Activated CD4-positive, alpha-beta T cell treated with anti-CD3 and anti-CD28 coated beads, Interleukin-2, amount 50 U/mL, for 24 hours (primary cell): ENCODE measurements around the gene NUDT4.
"Not testable (repeated sequence)": the region's sequence is repeated elsewhere in the genome, so short reads cannot be mapped to it uniquely, and the experiment has no call there.

ENCODE experiments used
- DNase-seq, 2 donors: peaks; one replicate each; pipeline ENCODE4 v3.0.0-alpha.2; 2020; ENCODE audit warnings: low read depth in 1 of 2, low spot score in 1 of 2

The NUDT4 gene

DNA sequence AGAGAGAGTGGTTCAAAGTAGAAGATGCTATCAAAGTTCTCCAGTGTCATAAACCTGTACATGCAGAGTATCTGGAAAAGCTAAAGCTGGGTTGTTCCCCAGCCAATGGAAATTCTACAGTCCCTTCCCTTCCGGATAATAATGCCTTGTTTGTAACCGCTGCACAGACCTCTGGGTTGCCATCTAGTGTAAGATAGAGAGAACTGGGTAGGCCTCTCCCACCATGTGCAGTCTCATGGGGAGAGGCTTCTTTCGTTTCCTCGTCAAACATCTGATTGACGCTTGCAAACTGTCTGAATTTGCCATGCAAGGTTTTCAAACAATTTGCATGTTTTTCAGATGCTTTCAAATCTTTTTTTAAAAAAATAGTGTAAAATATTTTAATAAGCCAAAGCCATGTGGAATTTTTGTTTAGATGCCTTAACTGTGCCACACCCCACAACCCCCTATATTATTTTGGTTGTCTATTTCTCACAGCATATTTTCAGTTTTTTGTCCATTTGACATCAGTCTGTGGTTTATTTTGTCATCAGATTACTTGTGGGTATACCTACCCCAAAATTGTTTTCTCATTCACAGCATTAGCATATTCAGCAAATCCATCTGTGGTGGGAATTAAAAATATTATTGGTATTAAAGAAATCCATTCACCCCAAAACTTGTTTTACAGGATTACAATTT, 21.6 kb downstream of the NUDT4 start:
- not testable (repeated sequence) for DNase-seq

DNA sequence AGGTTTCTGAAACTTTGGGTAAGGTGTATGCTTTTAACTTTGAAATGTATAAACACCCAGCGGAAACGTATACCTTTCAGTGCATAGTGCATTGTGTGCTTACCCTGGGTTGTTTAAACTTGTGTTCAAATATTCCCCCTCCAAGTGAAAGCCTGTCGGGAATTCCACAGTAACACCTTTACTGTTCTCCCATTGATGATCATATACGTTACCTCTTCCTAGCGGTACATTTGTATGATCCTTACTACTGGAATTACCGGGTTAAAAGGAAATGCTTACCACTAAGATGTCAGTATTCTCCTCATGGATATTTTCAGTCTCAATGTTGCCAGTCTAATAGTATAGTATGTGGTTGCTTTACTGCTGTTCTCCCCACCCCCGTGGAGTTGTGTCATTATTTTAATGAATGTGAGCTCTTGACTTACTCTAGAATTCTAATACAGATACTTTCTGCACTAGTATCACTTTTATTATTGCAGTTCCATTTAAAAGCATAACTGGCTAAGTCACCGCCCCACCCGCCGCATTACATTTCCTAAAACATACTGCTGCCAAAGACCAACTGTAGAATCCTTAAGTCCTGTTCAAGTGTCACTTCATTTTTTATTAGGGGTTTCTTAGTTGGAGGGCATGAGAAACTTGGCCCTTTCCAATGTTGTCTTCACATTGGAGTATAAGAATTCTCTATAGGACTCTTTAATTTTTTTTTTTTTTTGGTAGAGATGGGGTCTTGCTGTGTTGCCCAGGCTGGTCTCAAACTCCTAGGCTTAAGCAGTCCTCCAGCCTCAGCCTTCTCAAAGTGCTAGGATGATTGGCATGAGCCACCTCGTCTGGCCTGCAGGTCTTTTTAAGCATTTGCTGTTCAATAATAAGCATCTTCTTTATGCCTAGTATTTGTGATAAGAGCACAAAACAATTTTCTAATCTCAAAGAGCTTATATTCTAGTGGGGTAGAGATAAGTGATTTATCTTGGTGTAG, 24.9 kb downstream of the NUDT4 start:
- peak in 1 of 2 donors; percentile 11 for DNase-seq

- DNase-seq, result no peak
Observed at GRCh38 chr12:93403988-93404803, 26.5 kb downstream of the NUDT4 start.

DNA sequence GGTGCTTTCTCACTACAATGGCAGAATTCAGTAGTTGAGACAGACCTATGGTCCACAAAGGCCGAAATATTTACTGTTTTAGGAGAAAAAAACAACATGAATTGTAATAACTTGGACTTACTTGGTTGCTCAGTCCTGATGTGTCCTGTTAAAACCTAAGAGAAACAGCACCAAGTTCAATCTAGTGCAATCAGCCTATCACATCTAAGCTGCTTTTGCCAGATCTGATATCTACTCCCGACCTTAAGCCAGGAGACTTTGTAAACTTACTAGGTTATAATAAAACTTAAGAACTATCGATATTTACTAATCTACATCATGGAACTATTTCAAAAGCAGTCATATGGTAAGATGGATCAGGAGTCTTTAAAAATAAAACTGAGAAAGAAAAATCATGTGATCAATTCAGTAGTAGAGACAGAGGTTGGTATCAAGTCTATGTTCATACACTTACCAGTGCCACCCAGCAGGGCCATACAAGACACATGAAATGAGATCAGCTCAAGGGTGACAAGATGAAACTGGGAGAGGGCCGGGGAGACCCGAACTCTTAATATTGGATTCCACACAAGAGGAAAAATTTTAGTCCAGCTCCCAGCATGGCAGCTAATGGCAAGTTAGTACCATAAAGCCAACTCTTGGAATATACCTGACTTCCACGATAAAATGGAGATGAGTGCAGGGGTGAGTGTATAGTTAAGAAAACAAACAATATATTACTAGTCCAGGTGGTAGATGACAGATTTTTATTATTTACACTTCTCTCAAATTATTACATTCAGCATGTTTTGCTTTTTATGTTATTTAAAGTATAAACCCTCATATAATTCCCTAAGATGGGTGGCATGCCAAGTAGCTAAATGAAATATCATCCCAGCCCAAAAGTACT, 27.5 kb downstream of the NUDT4 start:
- DNase-seq, result no peak

DNA sequence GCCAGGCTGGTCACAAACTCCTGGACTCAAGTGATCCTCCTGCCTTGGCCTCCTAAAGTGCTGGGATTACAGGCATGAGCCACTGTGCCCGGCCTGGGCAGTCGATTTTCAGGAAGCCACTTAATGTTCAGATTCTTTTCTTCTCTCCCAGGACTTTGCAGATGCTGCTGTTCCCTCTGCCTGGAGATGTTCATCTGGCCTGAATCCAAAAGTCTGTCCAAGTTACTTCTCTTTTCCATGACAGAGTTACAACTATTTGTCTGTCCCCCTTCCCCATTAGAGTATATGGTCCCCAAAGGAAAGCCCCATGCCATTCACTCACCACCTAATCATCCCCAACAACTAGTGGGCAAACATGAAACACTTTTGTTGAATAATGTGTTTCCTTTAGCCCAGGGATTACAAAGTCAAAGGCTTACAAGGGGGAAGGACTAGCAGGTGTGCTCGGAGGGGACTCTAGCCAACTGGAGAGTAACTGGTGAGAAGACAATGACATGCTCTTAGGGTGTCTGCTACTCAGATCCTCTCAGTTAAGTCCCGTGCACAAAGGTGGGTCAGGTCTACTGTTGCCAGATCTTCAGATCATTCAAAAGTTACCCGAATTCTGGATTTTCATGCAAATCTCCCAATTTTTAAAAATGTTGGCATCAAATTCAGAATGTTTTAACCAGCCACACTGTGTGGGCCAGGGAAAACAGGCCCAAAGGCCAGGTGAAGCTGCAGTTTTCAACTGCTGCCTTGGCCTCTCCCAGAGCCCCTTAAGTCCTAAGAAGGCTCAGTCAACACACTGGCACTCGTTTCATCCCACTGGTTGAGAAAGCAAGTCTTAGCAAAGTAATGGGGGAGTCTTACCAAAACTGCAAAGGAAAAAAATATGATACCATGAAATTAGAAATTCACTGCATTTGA, 29.6 kb downstream of the NUDT4 start:
- no peak for DNase-seq

DNA sequence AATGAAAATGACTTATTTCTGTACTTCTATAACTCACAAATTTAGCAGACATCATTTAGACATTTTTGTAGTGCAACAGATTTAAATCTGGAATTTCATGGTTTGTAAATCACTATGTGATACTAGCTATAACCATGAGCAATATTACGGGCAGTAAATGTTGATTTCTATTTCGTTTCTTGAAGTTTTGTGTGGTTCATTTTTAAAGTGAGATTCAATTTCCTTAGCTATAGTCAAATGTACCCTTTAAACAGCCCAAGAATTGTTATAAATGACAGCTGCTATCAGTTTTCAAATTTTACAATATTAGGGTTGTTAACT, 30.2 kb downstream of the NUDT4 start:
- DNase-seq, result no peak

DNA sequence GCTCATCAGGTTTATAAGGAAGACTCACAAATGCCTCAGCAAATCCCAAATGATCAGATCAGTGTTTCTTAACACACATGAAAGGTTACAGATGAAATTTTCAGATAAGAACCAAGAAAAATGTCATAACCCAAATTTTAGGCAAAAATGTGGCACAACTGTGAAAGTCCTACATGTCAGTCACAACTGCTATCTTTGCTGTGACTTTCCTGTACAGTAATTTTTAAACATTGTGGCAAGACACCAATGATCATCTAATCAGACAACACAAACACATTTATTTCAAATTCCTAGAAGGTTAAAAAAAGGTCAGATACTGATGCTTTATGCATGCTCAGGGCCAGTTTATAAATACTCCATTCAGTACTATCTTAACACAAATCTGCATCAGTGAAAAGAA, 31.1 kb downstream of the NUDT4 start:
- no peak for DNase-seq

DNA sequence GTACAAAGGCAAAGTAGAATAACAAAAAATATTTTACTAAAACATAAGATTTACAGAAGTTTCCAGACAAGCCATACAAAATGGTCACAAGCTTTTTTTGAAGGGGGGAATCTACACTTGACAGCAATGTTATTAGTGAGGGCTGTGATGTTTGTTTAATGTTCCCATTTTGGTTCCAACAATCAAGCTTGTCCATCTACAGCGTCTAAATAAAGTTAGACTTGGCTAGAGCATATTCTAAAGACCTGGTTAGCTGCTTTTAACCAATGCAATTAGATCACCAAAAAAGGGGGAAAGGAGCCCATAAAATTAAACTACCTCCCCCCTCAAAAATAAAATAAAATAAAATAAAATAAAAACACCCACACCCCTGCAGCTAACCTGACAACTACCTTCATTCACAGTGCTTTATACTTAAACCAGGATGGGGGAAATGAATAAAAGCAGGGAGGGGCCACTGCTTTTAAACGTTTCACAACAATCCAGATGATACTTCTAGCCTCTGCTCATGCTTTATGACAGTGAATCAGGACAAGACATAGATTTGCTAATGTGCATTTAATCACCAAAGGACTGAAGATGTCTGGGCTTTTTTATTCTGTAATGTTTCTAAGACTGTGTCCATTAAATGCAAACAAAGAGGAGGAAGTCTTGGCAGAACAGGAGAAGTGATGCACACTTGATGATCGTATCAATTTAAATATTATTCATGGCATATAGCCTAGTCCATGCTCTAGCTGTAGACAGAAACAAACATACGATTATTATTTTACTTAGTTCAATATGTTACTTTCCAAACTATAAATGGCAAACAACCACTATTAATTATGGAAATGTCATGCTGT, 31.8 kb downstream of the NUDT4 start:
- DNase-seq, result not testable (repeated sequence)

GRCh38 chr12:93411060-93411459, 33.3 kb downstream of the NUDT4 start:
- not testable (repeated sequence) for DNase-seq

GRCh38 chr12:93412396-93412795, 34.7 kb downstream of the NUDT4 start:
- not testable (repeated sequence) for DNase-seq

DNA sequence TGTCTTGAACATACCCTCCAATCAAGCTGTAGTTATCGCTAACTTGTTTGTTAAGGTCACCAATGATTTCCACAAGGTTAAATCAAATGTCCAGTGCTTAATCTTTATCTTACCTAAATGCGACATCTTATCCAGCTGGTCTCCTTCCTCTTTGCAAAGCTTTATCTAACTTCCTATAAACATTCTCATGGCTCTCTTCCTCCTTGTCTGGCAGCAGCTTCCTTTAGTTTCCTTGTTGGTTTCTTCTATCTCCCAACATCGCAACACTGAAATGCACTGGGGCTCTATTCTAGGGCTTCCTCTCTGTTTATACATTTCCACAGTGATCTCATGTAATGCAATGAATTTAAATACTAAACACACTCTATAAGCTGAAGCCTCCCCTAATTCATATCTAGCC, 35.3 kb downstream of the NUDT4 start:
- no peak for DNase-seq

- DNase-seq, result no peak
Observed at GRCh38 chr12:93415723-93416464, 38.2 kb downstream of the NUDT4 start.

DNA sequence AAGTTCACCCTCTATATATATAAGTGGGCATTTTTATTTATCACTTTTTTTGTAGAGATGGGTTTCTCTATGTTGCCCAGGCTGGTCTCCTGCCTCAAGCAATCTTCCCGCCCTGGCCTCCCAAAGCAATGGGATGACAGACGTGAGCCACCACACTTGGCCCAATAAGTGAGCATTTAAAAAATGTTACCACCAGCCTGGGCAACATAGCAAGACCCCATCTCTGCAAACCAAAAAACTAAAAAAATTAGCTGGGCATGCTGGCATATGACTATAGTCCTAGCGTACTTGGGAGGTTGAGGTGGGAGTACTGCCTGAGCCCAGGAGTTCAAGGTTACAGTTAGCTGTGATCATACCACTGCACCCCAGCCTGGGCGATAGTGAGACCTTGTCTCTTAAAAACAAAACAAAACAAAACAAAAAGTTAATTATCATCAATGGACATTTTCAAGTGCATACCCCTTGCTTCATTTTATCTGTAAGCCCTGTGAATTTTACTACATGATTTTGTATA, 40.3 kb downstream of the NUDT4 start:
- DNase-seq, result no peak

DNA sequence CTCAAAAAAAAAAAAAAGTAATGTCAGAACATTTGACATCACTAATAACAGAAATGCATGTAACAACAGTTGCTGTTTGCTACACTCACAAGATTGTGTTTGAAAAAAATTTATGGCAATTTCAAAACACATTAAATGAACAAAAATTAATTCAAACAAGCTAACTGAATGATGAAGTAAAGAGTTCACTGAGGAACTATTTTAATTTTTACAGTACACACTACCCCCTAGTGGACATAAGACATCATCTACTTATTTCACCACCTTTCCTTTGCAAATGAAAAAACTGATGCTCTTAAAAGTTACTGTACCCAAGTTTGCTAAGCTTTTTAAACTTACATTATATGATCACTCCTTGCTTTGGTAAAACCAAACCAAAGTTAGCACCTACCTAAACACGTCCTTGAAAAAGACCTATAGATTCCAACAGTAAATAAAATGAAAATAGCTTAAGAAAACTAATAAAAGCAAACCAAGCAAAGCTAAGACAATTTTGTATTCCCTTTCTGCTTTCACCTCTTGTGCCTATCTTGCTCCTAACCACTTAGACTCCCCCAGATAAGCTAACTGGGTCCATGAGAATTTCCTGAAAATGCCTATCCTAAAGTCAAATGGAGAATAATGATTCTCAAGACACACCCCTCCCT, 41.8 kb downstream of the NUDT4 start:
- DNase-seq, result no peak

DNA sequence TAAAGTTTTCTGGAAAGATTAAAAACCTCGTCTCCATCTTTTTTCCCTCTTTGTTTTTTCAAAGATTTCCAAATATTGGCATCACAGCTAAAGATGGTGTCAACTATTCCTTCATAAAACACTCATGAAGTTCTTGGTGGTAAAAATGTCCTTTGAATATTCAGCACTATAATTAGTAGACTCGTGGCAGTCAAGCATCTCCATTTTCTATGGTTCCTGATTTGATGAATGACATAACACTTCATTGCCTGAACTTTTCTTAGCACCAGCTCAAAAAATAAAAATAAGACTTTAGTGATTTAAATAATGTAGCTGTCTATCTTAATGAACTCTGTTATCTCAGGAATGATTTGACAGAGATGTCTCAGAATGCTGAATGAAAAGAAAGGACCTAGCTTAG, 44.3 kb downstream of the NUDT4 start:
- DNase-seq, result no peak

GRCh38 chr12:93425736-93426411, 48.1 kb downstream of the NUDT4 start:
- DNase-seq, result no peak

- DNase-seq, result no peak
Observed at GRCh38 chr12:93426412-93426805, 48.7 kb downstream of the NUDT4 start.
